Esophagus (tissue), 2 donors: ENCODE results near the gene CHRNA4. TPM values are rescaled to one million over a fixed set of nuclear protein-coding genes. Genes with fewer than 3 reads are reported as not detected.

Experiments
- H3K27ac ChIP-seq, 2 donors: one replicate each; pipeline ENCODE4 v1.5.1; 2013; ENCODE audit warnings: low read depth in 2 of 2, mild to moderate bottlenecking in 2 of 2, inconsistent platforms in 1 of 2, low read length in 1 of 2, moderate library complexity in 1 of 2
- H3K27me3 ChIP-seq, 2 donors: one replicate each; pipeline ENCODE4 v1.6.1; 2013; ENCODE audit warnings: low read length in 2 of 2, control low read depth in 1 of 2, mild to moderate bottlenecking in 1 of 2; ENCODE audit not compliant: insufficient read depth in 2 of 2, control insufficient read depth in 1 of 2
- H3K36me3 ChIP-seq, 2 donors: one replicate each; pipeline ENCODE4 v1.6.1; 2013; ENCODE audit warnings: low read length in 1 of 2; ENCODE audit not compliant: control insufficient read depth in 2 of 2, insufficient read depth in 2 of 2
- H3K4me1 ChIP-seq, 2 donors: one replicate each; pipeline ENCODE4 v1.6.1; 2013; ENCODE audit warnings: low read length in 1 of 2; ENCODE audit not compliant: control insufficient read depth in 2 of 2, insufficient read depth in 2 of 2
- H3K4me3 ChIP-seq, 2 donors: one replicate each; pipeline ENCODE4 v1.5.1; 2013; ENCODE audit warnings: low read length in 2 of 2, mild to moderate bottlenecking in 2 of 2, low read depth in 1 of 2, moderate library complexity in 1 of 2
- H3K9me3 ChIP-seq, 2 donors: one replicate each; pipeline ENCODE4 v1.6.1; 2013; ENCODE audit warnings: mild to moderate bottlenecking in 2 of 2, low read depth in 1 of 2, low read length in 1 of 2, moderate library complexity in 1 of 2; ENCODE audit not compliant: control insufficient read depth in 2 of 2, insufficient read depth in 1 of 2
- WGBS, 2 donors: extraction: QIAGEN DNeasy Blood & Tissue Kit; methylation state at CpG; one replicate each; pipeline ENCODE4 v1.1.7; 2013; 5-methylcytosine and 5-hydroxymethylcytosine counted together
- polyA plus RNA-seq, 2 donors: library from polyadenylated mRNA; stranded (reverse); fragments of 200-250 nt; gene quantifications; one replicate each; pipeline ENCODE4 v1.2.3, GENCODE V29; 2013
- donor health status: healthy with polysubstance abuse.
- donor health status: Bipolar disorder and iron deficiency.

CHRNA4 gene
- polyA plus RNA-seq, 2 donors, result 0.02 TPM; not detected in 1

DNA sequence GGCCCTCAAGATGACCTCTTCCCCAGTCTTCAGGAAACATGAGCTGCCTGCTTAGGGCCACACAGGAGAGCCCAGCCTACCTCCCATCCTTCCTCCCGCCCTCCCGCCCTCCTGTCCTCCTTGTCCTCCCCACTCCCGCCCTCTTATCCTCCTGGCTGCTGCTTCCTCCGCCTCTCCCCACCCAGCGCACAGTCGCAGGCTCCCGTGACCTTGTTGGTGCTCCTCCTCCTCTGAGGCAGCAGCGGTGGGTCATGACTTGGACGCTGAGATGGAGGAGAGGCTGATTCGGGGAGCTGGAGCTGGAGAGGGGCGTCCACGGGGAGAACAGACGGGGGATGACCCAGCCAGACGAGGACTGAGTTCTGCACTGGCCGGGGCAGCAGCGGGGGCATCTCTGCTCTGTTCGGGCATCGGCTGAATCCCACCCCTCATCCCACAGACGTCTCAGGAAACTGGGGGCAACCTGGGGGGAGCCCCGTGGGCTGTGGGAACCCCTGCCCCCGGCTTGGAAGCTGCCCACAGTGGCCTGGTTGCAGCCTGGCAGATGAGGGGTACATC, 32.4 kb downstream of the CHRNA4 start:
- H3K27me3 ChIP-seq, result no peaks in the 10 kb centered on the region

DNA sequence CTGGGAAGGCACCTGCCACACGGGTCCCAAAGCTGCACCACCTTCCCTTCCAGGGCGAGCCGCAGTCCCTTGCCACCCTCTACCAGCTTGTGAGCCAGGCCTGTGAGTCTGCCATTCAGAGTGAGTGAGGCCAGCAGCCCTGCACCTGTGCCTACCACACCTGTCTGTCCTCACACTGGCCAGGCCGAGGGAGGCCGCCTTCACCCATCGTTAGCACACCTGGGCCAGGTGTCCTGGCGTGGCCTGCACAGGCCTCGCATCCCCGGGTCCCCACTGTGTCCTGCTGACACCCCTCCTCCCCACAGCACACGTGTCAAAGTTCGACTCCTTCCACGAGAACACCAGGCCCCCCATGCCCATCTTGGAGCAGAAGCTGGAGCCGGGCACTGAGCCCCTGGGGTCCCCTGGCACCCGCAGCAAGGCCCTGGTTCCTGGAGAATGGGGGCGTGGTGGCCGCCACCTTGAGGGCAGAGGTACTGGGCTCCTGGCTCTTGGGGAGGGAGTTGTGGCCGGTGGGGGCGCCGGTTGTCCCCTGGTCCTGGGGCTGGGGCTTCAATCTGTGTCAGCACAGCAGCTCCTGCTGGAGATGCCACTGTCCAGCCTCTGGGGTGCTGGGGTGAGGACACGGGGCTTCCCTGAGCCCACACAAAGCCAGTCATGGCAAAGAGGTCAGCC, 33.0 kb downstream of the CHRNA4 start:
- no peak overlapping the region for H3K4me3 ChIP-seq
- WGBS, 2 donors, result 76 to 84% methylated on average over 20 of the region's 20 CpGs
- no peaks in the 10 kb centered on the region for H3K27me3 ChIP-seq

More for the DNA sequence above, 32.4 kb downstream of the CHRNA4 start:
- H3K4me1 ChIP-seq, result peaks cover 0 to 2% of the 10 kb centered on the region in 2 donors
- no peaks in the 10 kb centered on the region for H3K36me3 ChIP-seq
- H3K9me3 ChIP-seq, result peaks cover 4 to 6% of the 10 kb centered on the region in 2 donors
- no peak overlapping the region for H3K27ac ChIP-seq
- WGBS, 2 donors, result 71 to 76% methylated on average over 21 of the region's 21 CpGs
- no peak overlapping the region for H3K4me3 ChIP-seq

DNA sequence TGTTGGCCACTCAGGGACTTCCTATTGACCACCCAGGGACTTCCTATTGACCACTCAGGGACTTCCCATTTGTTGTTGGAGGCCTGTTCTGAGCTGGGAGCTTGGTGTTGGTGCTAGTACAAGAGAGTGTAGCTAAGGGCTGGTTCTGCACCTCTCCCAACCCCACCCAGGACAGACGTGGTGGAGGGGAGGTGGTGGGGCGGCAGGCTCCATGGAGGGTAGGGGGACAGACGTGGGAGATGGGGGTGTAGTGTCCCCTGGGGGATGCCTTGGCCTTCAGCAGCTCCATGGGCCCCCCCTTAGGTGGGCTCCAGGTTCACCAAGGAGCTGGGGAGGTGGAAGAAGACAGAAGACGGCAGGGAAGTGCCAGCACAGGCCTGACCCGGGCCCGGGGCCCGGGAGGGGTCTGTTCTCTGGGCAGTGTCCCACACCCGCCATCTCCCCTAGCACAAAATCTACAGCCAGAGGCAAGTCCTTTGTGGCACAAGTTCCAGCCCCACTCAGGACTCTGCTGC, 33.9 kb downstream of the CHRNA4 start:
- no peak overlapping the region for H3K4me3 ChIP-seq
- H3K4me1 ChIP-seq, result peaks cover 0 to 2% of the 10 kb centered on the region in 2 donors
- no peaks in the 10 kb centered on the region for H3K36me3 ChIP-seq
- no peak overlapping the region for H3K27ac ChIP-seq
- H3K27me3 ChIP-seq, result no peaks in the 10 kb centered on the region
- 84 to 89% methylated on average over 8 of the region's 8 CpGs for WGBS, 2 donors
- H3K9me3 ChIP-seq, result peaks cover 4 to 6% of the 10 kb centered on the region in 2 donors

More for the DNA sequence above, 33.0 kb downstream of the CHRNA4 start:
- Histone ChIP-seq H3K36me3 (no peaks in the 10 kb centered on the region), H3K4me1 (peaks cover 0 to 2% of the 10 kb centered on the region in 2 donors), H3K9me3 (peaks cover 4 to 6% of the 10 kb centered on the region in 2 donors), H3K27ac (no peak overlapping the region)

DNA sequence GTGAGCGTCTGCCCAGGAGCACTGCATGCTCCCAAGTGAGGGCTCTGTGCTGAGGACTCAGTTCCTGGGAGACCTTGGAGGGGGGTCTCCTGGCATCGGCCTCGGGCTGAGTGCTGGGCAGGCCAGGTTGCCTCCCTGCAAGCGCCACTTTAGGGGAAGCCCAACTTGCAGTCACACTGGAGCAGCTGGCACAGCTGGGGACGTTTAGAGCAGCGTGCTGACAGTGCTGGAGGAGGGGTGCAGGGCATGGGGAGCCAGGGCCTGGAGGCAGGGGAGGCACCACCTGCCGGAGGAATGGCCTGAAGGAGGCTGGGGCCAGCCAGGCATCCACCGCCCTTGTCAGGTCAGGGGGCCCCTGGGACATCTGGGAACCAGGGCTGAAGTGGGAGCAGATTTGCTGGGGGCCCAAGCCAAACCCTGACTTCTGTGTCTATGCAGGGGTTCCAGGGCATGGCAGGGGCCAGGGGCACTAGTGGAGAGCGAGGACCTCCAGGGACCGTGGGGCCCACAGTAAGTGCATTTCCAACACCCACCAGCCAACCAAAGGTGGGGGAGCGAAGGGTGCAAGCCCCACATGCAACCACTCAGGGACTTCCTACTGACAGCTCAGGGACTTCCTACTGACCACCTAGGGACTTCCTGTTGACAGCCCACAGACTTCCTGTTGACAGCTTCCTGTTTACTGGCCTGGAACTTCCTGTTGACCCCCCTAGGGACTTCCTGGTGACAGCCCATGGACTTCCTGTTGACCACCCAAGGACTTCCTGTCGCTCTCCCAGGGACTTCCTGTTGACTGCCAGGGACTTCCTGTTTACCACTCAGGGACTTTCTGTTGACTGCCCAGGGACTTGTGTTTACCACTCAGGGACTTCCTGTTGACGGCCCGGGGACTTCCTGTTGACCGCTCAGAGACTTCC, 34.6 kb downstream of the CHRNA4 start:
- WGBS, 2 donors, result 83 to 85% methylated on average over 15 of the region's 15 CpGs
- no peaks in the 10 kb centered on the region for H3K36me3 ChIP-seq
- peaks cover 0 to 2% of the 10 kb centered on the region in 2 donors for H3K4me1 ChIP-seq
- no peaks in the 10 kb centered on the region for H3K27me3 ChIP-seq
- H3K4me3 ChIP-seq, result no peak overlapping the region
- peak overlapping the region in 1 of 2 donors; percentile 13 for H3K27ac ChIP-seq
- H3K9me3 ChIP-seq, result no peaks in the 10 kb centered on the region

DNA sequence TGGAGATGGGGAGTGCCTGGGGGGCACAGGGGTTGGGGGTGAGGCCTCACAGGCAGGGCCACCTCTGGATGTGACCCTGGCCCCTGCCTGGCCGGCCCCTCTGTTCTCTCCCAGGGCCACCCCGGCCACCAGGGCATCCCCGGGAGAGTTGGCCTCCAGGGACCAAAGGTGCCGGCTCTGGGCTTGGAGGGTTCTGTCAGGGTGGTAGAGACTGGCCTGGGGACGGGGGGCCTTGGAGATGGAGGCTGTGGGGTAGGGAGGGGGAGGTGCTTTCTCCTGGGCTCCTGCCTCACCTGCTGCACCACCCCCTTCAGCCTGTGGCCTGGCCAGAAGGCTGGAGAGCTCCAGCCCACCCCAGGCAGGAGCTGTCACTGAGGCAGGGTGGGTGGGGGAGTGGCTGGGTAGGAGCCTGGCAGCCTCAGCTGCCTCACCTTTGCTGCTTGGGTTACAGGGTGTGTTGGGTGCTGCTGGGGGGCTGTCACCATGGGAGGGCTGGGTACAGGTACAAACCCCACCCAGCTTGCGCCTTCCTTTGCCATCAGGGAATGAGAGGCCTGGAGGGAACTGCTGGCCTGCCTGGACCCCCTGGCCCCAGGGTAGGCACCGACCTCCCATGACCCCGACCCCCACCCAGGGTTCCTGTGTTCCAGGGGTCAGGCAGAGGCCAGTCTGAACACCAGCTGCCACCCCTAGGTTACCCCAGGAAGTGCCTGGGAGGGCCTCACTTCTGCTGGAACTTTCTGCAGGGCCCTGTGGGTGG, 35.4 kb downstream of the CHRNA4 start:
- no peaks in the 10 kb centered on the region for H3K27me3 ChIP-seq
- no peaks in the 10 kb centered on the region for H3K4me1 ChIP-seq
- H3K9me3 ChIP-seq, result no peaks in the 10 kb centered on the region
- H3K36me3 ChIP-seq, result no peaks in the 10 kb centered on the region
- 69 to 85% methylated on average over 8 of the region's 8 CpGs for WGBS, 2 donors
- H3K4me3 ChIP-seq, result no peak overlapping the region
- H3K27ac ChIP-seq, result no peak overlapping the region

DNA sequence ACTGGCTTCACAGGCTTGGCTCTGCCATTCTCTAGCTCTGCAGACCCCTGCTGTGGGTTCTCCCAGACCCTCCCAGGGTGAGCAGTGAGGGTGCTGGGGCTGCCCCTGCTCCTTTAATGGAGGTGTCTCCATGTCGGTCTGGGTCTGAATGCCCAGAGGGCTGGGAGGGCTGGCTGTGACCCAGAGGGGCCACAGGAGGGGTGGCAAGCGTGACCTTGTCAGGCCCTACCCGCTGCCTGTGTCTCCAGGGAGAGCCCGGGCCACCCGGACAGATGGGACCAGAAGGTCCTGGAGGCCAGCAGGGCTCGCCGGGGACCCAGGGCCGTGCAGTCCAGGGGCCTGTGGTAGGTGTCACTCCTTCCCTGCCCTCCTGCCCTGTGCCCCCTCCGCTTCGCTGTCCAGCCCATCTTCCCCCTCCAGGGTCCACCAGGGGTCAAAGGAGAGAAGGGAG, 36.1 kb downstream of the CHRNA4 start:
- Histone ChIP-seq H3K9me3 (no peaks in the 10 kb centered on the region), H3K27ac (no peak overlapping the region), H3K4me1 (no peaks in the 10 kb centered on the region), H3K4me3 (no peak overlapping the region), H3K36me3 (no peaks in the 10 kb centered on the region), H3K27me3 (no peaks in the 10 kb centered on the region)
- 77 to 81% methylated on average over 10 of the region's 10 CpGs for WGBS, 2 donors

DNA sequence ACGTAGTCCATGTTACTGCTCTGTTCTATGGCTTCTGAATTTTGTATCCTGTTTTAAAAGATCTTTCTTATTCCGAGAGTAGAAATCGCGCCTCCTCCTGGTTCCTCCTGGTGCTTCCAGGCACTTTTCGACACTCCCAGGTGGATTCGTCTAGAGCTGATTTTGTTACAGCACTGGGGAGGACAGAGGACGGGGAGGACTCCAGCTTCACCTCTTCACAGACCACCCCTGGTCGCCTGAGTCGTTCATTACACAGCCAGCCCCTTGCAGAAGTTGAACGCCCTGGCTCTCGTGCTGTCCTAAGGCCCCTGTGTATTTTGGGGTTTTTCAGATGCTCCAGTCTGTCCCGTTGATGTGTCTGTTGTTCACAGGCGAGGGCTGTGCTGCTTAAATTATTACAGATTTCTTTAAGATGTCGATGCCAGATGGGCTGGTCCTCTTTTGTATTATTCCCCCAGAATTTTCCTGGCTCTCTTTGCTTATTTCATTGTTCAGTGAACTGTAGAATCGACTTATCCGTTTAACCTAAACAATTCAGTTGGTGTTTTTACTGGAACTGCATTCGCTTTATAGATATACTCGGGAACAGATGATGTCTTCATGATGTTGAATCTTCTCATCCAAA, 37.7 kb downstream of the CHRNA4 start:
- Histone ChIP-seq H3K9me3 (no peaks in the 10 kb centered on the region), H3K27ac (no peak overlapping the region), H3K4me1 (no peaks in the 10 kb centered on the region), H3K36me3 (no peaks in the 10 kb centered on the region), H3K27me3 (no peaks in the 10 kb centered on the region), H3K4me3 (no peak overlapping the region)
- WGBS, 2 donors, result 66 to 72% methylated on average over 18 of the region's 18 CpGs

DNA sequence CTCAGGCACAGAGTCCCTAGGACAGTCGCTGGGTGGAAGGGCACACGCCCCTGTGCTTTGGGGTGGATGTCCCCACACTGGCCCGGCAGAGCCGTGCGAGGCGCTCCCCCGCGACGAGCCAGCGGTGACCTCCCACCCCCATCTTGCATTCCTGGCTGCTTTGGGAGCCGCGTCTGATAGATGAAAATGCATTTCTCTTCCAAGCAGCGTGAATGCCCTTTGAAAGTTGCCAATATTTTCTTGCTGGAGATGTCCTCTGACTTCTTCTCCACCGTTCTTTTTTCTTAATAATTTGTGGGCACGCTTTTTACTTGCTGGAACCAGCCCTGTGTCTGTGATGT, 38.2 kb downstream of the CHRNA4 start:
- WGBS, 2 donors, result 22 to 31% methylated on average over 15 of the region's 15 CpGs
- H3K9me3 ChIP-seq, result no peaks in the 10 kb centered on the region
- no peaks in the 10 kb centered on the region for H3K36me3 ChIP-seq
- H3K27me3 ChIP-seq, result no peaks in the 10 kb centered on the region
- no peaks in the 10 kb centered on the region for H3K4me1 ChIP-seq
- no peak overlapping the region for H3K4me3 ChIP-seq
- H3K27ac ChIP-seq, result no peak overlapping the region
